GM12864 (cell line): ENCODE measurements around the gene BIRC3.
"Not testable (repeated sequence)": the region's sequence is repeated elsewhere in the genome, so short reads cannot be mapped to it uniquely, and the experiment has no call there.

Source experiments
- DNase-seq: peaks from one replicate; pipeline ENCODE4 v3.0.0-alpha.2; 2011; ENCODE audit warnings: low read depth
- H3K4me3 ChIP-seq: 2 replicates; pipeline ENCODE4 v1.5.1; 2011; ENCODE audit warnings: mild to moderate bottlenecking, low read depth, low read length, control low read depth
- TF ChIP-seq, protein P1 (sequence below): IDR thresholded peaks from 2 replicates; pipeline ENCODE4 v1.5.1; 2011; ENCODE audit warnings: low read depth, mild to moderate bottlenecking, moderate library complexity, low read length, control low read depth, inconsistent platforms; ENCODE audit errors: missing control alignments

Gene BIRC3

DNA sequence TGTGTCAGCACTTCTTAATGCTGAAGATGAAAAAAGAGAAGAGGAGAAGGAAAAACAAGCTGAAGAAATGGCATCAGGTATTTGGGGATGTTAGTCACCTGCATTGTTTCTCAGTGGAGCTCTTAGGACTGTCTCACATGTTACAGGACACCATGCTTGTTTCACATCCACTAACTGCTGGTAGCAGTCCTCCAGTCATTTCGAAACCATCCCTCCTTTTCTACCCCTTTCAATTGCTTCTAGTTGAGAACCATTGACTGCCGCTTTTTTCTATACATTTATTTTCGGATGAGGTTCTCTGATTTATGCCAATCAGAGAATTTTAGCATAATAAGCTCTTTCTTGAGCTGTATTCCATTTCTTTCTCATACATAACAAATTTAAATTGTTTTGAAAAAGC is 51.2 kb downstream of the BIRC3 start:
- TF ChIP-seq, protein P1, sequence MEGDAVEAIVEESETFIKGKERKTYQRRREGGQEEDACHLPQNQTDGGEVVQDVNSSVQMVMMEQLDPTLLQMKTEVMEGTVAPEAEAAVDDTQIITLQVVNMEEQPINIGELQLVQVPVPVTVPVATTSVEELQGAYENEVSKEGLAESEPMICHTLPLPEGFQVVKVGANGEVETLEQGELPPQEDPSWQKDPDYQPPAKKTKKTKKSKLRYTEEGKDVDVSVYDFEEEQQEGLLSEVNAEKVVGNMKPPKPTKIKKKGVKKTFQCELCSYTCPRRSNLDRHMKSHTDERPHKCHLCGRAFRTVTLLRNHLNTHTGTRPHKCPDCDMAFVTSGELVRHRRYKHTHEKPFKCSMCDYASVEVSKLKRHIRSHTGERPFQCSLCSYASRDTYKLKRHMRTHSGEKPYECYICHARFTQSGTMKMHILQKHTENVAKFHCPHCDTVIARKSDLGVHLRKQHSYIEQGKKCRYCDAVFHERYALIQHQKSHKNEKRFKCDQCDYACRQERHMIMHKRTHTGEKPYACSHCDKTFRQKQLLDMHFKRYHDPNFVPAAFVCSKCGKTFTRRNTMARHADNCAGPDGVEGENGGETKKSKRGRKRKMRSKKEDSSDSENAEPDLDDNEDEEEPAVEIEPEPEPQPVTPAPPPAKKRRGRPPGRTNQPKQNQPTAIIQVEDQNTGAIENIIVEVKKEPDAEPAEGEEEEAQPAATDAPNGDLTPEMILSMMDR, result no peak
- DNase-seq, result peak; percentile 80
- no peak overlapping the region for H3K4me3 ChIP-seq

DNA sequence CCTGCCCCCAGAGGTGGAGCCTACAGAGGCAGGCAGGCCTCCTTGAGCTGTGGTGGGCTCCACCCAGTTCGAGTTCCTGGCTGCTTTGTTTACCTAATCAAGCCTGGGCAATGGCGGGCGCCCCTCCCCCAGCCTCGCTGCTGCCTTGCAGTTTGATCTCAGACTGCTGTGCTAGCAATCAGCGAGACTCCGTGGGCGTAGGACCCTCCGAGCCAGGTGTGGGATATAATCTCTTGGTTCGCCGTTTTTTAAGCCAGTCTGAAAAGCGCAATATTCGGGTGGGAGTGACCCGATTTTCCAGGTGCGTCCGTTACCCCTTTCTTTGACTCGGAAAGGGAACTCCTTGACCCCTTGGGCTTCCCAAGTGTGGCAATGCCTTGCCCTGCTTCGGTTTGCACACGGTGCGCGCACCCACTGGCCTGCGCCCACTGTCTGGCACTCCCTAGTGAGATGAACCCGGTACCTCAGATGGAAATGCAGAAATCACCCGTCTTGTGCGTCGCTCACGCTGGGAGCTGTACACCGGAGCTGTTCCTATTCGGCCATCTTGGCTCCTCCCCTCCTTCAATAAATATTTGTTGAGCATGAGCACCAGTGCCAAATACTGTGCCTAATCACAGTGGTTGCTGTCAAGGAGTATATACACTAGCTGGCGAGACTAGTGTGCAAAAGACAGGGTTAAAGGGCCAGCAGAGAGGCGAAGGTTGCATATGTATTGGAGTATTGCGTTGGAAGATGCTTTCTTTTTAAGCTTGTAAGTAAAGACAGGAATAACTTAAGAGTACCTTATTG is 57.5 kb downstream of the BIRC3 start:
- not testable (repeated sequence) for DNase-seq, H3K4me3 ChIP-seq

DNA sequence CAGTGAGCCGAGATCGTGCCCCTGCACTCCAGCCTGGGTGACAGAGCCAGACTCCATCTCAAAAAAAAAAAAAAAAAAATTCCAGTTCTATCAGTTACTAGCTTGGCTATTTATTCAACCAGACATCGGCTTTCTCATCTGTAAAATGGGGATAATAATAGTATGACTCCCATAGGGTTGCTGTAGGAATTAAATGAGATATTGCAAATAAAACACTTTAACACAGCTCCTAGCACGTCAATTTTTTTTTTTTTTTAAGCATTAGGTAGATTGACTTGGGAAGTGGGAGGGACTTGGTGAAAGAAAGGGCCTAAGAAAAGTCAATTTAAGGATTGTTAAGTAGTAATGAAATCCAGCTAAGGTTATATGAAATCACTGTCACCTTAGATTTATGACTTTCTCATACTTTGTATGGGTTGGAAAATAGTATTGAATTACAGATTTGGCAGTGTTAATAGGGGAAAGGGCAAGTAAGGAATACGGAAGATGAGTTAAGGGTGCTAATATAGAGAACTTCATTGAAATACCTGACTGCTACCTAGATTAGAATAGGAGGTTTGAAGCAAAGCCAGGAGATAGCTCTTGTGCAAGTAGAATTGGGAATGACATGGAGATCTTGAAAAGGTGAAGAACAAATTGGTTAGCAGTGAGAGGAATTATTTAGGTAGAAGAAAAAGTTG is 58.6 kb downstream of the BIRC3 start:
- DNase-seq, result no peak

DNA sequence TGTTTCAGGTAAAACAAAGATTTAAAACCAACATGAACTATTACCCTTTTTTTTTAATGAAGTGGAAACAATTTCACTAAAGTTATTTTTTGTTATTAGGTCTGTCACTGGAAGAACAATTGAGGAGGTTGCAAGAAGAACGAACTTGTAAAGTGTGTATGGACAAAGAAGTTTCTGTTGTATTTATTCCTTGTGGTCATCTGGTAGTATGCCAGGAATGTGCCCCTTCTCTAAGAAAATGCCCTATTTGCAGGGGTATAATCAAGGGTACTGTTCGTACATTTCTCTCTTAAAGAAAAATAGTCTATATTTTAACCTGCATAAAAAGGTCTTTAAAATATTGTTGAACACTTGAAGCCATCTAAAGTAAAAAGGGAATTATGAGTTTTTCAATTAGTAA is 60.6 kb downstream of the BIRC3 start:
- TF ChIP-seq, protein P1, result no peak
- no peak overlapping the region for H3K4me3 ChIP-seq
- no peak for DNase-seq

More for the DNA sequence above, 58.6 kb downstream of the BIRC3 start:
- TF ChIP-seq, protein P1, result no peak
- H3K4me3 ChIP-seq, result no peak overlapping the region

DNA sequence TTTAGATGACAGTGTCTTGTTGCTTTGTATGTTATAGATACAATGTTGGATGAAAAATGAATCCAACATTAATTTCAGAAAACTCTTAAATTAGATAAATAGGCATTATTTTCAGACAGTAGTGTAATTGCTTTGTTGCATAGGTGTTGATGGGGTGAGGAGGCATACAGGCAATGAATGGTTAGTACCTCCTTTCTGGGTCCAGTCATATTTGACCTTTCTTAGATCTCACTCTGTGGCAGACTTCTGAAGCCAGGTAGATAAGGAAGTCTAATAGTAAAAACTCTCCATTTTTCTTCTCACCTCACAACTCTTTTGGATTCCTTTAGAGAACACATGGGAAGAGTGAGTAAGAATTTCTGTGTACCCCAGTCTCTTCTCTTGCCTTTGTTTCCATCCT is 61.5 kb downstream of the BIRC3 start:
- TF ChIP-seq, protein P1, result no peak
- DNase-seq, result no peak
- no peak overlapping the region for H3K4me3 ChIP-seq

DNA sequence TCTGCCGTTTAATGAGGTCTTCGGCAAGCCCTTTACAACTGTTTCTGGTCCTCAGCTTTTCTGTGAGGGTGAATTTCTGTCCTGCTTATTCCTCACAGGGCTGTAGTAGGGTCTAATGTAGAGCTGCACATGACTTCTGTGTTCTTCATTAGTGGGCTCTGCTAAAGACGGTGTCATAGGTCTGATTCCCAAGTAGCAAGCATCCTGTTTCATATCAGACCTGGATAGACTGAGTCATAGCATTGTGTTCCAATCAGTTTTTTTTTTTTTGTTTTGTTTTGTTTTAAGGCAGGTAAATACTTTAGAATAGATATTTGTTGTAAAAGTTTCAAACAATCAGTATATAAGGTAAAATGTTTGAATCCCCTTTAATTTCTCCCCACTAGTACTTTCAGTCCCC is 65.1 kb downstream of the BIRC3 start:
- no peak for DNase-seq
- no peak overlapping the region for H3K4me3 ChIP-seq
- TF ChIP-seq, protein P1, result no peak

DNA sequence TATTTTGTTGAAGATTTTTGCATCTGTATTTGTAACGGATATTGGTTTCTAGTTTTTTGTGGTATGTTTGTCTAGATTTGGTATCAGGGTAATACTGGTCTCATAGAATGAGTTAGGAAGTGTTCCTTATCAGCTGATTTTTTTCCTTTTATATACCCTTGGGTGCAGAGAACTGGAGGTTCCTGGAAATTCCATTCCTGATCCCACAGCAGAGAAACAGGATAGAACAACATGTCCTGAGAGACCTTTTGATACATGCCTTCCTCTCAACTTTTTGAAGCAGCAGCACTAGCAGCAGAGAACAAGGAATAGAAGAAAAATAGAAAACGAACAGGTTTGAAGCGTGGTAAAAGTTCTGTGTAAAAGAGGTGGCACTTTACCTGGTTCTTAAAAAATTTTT is 66.6 kb downstream of the BIRC3 start:
- H3K4me3 ChIP-seq, result no peak overlapping the region
- TF ChIP-seq, protein P1, result no peak
- no peak for DNase-seq
